Muscle of back (tissue), 11 donors: Measurements from ENCODE around the gene LRP1. TPM values are rescaled to one million over a fixed set of nuclear protein-coding genes. Genes with fewer than 3 reads are reported as not detected.

ENCODE experiments used
- DNase-seq, 3 donors: peaks; one replicate each; pipeline versions ENCODE4 v3.0.0 to v3.0.0-alpha.2; 2013
- polyA plus RNA-seq, 10 donors: library from polyadenylated mRNA; unstranded; fragments of 120-200 nt; gene quantifications; one replicate each; pipeline ENCODE4 v1.2.1, GENCODE V29; 2013; ENCODE audit not compliant: insufficient read length in 10 of 10

Gene LRP1
- polyA plus RNA-seq, 10 donors = 95.2 to 226 (median 134) TPM

DNA sequence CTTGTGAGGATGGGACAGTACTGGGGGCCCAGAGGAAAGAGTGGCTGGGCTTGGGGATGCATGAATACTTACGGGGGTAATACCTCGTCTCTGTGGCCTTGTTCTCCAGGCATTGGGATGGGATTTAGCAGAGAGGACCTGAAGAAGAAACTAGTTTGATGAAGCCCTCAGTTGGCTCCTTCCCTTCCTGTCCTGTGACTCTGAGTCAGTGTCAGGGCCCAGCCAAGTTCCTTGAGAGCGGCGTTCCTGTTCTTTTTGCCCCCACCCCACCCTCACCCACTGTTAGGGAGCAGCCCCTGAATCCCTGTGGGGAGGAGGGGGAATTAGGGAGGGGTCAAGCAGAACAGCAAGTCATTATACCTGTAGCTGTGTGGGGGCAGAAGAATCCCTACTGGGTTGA lies 24.4 kb downstream of the LRP1 start:
- DNase-seq = peak in 1 of 3 donors; percentile 60

- DNase-seq = no peak
Observed at GRCh38 chr12:57153415-57153997, 25.2 kb downstream of the LRP1 start.

DNA sequence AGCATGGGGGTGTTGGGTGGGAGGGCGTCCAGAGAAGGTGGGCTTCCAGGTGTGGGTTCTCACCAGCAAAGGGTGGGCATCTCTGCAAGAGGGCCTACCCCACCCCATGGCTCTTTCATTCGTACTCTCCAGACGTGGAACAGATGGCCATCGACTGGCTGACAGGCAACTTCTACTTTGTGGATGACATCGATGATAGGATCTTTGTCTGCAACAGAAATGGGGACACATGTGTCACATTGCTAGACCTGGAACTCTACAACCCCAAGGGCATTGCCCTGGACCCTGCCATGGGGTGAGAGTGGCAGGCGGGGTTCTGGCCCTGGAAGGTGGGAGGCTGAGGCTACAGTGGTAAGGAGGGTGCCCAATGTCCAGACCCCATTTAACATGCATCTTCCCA lies 25.8 kb downstream of the LRP1 start:
- DNase-seq = no peak

GRCh38 chr12:57154804-57155434 lies 26.6 kb downstream of the LRP1 start:
- DNase-seq = no peak

DNA sequence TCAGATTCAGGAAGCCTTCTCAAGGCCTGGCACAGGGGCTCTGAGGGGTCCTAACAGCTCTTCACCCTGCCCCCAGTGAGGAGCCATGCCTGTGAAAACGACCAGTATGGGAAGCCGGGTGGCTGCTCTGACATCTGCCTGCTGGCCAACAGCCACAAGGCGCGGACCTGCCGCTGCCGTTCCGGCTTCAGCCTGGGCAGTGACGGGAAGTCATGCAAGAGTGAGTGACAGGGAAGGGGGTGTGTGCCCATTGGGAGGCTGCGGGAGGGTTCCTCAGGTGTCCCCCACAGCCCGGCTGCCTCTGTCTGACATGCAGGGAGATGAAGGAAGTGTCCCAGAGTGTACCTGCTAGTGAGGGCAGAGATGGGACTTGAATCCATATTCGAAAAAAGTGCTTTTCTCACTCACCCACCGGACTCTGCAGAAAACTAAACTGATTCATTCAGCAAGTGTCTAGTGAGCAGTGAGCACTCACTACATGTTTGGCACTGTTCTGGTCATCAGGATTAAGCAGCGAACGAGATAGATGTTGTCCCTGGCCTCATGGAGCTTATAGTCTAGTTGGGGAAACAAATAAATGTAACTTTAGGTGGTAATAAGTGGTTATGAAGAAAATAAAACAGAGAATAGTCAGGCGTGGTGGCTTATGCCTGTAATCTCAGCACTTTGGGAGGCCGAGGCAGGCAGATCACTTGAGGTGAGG lies 28.6 kb downstream of the LRP1 start:
- no peak for DNase-seq

GRCh38 chr12:57157588-57158173 lies 29.4 kb downstream of the LRP1 start:
- no peak for DNase-seq

GRCh38 chr12:57158186-57158585 lies 29.9 kb downstream of the LRP1 start:
- no peak for DNase-seq

DNA sequence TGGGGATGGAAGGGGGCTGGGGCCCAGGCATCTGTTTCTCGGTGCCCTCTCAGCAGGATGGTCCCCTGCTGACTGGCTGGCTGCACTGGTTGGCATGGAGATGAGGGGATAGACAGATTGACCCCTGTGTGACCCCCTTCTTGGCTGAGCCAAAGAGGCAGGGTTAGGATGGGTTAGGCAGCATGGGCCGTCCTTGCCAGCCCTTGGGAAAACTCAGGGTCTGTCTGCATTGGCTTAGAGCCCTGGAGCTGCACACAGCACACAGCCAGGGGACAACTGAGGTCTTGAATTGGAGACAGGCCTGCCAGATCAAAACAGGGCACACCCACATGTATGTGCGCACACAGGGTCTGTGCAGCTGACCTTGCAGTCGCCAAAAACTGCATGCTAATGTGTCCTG lies 30.4 kb downstream of the LRP1 start:
- no peak for DNase-seq

DNA sequence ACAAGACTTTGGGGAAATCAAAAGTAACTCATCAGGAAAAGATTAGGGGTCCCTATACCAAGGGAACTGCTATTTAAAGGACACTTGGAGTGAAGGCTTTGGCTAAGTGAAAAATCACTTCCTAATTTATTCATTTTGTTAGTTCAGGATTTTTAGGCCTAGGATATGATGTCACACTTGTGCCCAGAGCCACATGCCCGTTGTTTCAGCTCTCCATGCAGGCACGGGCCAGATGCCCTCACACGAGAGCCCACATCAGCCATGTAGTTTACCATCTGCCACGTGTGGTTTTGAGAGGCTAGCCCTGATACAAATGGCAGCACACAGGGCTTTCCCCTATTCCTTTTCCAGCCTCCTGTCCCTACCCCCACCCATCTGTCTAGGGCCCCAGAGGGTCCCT lies 31.0 kb downstream of the LRP1 start:
- DNase-seq = no peak

GRCh38 chr12:57160040-57160439 lies 31.8 kb downstream of the LRP1 start:
- no peak for DNase-seq

- no peak for DNase-seq
Observed at GRCh38 chr12:57160741-57161140, 32.5 kb downstream of the LRP1 start.

GRCh38 chr12:57161491-57161890 lies 33.2 kb downstream of the LRP1 start:
- no peak for DNase-seq

- DNase-seq = no peak
Observed at GRCh38 chr12:57162553-57163125, 34.4 kb downstream of the LRP1 start.

DNA sequence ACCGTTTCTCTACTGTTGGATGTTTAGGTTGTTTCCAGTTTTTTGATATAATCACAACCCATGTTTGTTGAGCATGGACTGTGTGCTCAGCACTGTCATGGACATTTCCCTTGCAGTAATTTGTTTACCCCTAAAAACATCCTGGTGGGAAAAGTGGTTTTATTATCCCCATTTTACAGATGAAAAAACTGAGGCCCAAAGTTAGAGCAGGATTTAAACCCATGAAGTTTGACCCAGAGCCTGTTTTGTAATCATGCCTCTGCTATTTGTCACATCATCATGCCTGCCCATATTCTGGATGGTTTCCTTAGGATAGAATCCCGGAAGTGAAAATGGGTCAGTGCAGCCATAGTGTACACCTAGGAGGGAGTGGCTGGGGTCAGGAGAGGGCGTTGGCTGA lies 36.2 kb downstream of the LRP1 start:
- DNase-seq = no peak

DNA sequence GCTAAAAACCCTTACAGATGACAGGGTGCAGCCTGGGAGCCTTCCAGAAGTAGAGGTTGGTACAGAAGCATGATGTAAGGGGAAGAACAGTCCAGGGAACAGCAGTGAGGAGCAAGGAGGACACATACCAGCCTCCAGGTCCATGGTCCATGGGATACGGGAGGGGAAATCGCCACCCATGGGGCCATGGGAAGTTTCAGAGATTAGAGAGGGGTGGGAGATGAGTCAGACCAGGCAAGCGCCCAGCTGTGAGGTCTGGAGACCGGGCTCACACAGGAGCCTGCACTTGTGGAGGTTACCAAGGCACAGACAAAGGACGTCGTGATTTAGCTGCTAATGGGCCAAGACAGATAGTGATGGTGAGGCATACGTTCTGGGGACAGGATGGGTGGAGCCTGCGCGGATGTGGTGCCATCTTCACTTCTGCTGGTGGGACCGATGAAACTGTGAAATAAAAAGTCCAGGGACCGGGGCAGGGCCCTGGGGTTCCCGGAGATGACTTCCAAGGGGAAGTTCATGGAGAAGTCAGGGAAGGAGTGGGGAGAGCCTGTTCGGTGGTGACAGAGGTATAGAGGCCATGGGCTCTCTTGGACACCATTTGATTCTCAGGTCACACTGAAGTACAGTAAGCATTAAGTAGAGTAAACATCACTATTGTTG lies 36.8 kb downstream of the LRP1 start:
- DNase-seq = no peak

DNA sequence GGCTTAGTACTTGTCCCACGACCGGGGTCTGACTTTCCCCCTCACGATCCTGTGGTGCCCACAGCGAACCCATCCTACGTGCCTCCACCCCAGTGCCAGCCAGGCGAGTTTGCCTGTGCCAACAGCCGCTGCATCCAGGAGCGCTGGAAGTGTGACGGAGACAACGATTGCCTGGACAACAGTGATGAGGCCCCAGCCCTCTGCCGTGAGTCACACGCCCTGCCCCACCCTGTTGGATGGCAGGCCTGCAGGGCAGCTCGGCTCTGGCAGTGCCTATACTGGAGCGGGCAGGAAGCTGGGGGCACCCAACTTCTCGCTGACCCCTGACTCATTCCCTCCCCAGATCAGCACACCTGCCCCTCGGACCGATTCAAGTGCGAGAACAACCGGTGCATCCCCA lies 37.5 kb downstream of the LRP1 start:
- DNase-seq = no peak

DNA sequence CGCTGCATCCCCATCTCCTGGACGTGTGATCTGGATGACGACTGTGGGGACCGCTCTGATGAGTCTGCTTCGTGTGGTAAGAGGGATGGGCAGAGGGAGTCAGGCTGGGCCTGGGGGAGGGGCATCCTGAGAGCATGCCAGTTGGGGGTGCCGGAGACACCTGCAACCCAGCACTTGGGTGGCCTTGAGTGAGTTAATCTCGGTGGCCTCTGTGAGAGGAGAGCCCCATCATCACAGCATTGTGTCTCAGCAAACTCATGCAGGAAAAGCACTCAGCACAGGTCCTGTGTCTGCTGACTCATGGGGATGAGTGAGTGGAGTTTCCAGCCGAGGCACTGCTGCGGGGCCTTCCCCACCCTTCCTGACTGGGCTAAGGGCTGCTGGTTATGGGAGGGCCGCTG lies 38.7 kb downstream of the LRP1 start:
- no peak for DNase-seq

GRCh38 chr12:57168058-57168457 lies 39.8 kb downstream of the LRP1 start:
- DNase-seq = no peak

- no peak for DNase-seq
Observed at GRCh38 chr12:57169046-57169795, 40.9 kb downstream of the LRP1 start.

- no peak for DNase-seq
Observed at GRCh38 chr12:57169969-57170368, 41.7 kb downstream of the LRP1 start.

DNA sequence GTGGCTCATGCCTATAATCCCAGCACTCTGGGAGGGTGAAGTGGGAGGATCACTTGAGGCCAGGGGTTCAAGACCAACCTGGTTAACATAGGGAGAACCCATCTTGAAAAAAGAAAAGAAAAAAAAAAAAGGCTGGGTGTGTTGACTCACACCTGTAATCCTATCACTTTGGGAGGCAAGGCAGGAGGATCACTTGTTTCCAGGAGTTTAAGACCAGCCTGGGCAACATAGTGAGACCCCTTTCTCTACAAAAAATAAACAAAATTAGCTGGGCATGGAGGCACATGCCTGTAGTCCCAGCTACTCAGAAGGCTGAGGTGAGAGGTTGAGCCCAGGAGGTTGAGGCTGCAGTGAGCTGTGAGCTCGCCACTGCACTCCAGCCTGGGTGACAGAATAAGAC lies 42.1 kb downstream of the LRP1 start:
- no peak for DNase-seq
